Measurements from ENCODE around the gene LVRN.

DNA sequence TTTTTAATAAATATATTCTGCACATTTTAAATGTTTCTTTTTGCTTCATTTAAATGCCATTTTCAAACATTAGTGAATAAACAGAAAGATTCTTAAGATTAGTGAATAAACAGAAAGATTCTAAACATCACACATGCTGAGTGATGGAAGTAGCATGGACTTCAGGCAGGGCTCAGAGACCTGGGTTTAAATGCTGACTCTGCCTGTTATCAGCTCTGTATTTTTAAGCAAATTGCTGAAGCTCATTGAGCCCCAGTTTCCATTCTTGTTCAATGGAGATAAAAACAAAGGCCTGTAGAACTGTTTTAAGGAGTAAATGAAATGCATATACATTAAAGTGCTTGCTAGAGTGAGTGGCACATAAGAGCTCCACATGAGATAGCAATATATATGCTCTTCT is 8.1 kb upstream of the LVRN start:
- no peak for TF ChIP-seq POLR2A (IDR thresholded peaks at IDR 0.05)
- TF ChIP-seq, protein P1, sequence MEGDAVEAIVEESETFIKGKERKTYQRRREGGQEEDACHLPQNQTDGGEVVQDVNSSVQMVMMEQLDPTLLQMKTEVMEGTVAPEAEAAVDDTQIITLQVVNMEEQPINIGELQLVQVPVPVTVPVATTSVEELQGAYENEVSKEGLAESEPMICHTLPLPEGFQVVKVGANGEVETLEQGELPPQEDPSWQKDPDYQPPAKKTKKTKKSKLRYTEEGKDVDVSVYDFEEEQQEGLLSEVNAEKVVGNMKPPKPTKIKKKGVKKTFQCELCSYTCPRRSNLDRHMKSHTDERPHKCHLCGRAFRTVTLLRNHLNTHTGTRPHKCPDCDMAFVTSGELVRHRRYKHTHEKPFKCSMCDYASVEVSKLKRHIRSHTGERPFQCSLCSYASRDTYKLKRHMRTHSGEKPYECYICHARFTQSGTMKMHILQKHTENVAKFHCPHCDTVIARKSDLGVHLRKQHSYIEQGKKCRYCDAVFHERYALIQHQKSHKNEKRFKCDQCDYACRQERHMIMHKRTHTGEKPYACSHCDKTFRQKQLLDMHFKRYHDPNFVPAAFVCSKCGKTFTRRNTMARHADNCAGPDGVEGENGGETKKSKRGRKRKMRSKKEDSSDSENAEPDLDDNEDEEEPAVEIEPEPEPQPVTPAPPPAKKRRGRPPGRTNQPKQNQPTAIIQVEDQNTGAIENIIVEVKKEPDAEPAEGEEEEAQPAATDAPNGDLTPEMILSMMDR (IDR thresholded peaks at IDR 0.05), result no peak
